SK-N-SH (cell line): ENCODE measurements around the gene SERPINA12.

Experiments
- CHD2 ChIP-seq: fragments of 150-350 bp; IDR thresholded peaks from 2 replicates; pipeline ENCODE4 v1.6.1; 2018; ENCODE audit warnings: low read length; ENCODE audit not compliant: partially characterized antibody
- NFIC ChIP-seq: IDR thresholded peaks from 2 replicates; pipeline ENCODE4 v1.4.0; 2012; ENCODE audit warnings: borderline replicate concordance
- POLR2AphosphoS5 ChIP-seq: IDR thresholded peaks from 2 replicates; pipeline ENCODE4 v1.6.1; 2012; ENCODE audit warnings: low read depth, low read length
- RFX5 ChIP-seq: IDR thresholded peaks from 2 replicates; pipeline ENCODE4 v1.6.1; 2012; ENCODE audit warnings: mild to moderate bottlenecking, improper control_type of control experiment, low read length
- TF ChIP-seq, protein P1 (sequence below): fragments of 200-600 bp; sonication (generic); IDR thresholded peaks from 2 replicates; pipeline ENCODE4 v1.6.1; 2017; ENCODE audit warnings: antibody characterized with exemption, mild to moderate bottlenecking, moderate library complexity
- TF ChIP-seq, protein P2 (sequence below): IDR thresholded peaks from 2 replicates; pipeline ENCODE4 v1.4.0; 2012; ENCODE audit warnings: low read depth
- TF ChIP-seq, protein P3 (sequence below): IDR thresholded peaks from 2 replicates; pipeline ENCODE4 v1.6.1; 2012; ENCODE audit warnings: mild to moderate bottlenecking, low read depth, low read length, moderate library complexity
- TF ChIP-seq, protein P4 (sequence below): fragments of 150-350 bp; IDR thresholded peaks from 2 replicates; pipeline ENCODE4 v1.6.1; 2017; ENCODE audit warnings: antibody characterized with exemption, low read length, low read depth, borderline replicate concordance
- TF ChIP-seq, protein P5 (sequence below): fragments of 150-350 bp; IDR thresholded peaks from 2 replicates; pipeline ENCODE4 v1.6.1; 2016; ENCODE audit warnings: mild to moderate bottlenecking, low read depth, low read length
- TF ChIP-seq, protein P6 (sequence below): IDR thresholded peaks from 2 replicates; pipeline ENCODE4 v1.4.0; 2012; ENCODE audit warnings: low read depth, borderline replicate concordance

DNA sequence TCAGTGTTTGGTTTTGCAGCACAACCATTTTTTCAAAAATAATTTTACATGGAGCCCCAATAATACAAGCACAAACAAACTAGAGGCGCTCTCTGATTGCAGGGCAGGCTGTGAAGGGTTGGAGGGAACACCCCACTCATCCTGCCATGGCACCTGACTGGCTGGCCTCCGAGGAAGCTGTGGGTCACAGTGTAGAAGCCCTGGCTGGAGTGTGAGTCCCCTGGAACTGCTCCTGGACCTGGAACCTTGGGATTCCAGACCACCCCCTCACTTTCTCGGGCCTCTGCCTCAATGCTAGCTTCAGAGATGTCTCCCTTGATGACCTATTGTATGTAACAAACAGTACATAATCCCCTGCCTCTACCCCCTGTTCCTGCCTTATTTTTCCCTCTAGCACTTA is 14.8 kb upstream of the SERPINA12 start:
- TF ChIP-seq, protein P1, sequence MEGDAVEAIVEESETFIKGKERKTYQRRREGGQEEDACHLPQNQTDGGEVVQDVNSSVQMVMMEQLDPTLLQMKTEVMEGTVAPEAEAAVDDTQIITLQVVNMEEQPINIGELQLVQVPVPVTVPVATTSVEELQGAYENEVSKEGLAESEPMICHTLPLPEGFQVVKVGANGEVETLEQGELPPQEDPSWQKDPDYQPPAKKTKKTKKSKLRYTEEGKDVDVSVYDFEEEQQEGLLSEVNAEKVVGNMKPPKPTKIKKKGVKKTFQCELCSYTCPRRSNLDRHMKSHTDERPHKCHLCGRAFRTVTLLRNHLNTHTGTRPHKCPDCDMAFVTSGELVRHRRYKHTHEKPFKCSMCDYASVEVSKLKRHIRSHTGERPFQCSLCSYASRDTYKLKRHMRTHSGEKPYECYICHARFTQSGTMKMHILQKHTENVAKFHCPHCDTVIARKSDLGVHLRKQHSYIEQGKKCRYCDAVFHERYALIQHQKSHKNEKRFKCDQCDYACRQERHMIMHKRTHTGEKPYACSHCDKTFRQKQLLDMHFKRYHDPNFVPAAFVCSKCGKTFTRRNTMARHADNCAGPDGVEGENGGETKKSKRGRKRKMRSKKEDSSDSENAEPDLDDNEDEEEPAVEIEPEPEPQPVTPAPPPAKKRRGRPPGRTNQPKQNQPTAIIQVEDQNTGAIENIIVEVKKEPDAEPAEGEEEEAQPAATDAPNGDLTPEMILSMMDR: no peak
- TF ChIP-seq, protein P2, sequence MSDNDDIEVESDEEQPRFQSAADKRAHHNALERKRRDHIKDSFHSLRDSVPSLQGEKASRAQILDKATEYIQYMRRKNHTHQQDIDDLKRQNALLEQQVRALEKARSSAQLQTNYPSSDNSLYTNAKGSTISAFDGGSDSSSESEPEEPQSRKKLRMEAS: no peak
- TF ChIP-seq POLR2AphosphoS5: no peak
- TF ChIP-seq, protein P3, sequence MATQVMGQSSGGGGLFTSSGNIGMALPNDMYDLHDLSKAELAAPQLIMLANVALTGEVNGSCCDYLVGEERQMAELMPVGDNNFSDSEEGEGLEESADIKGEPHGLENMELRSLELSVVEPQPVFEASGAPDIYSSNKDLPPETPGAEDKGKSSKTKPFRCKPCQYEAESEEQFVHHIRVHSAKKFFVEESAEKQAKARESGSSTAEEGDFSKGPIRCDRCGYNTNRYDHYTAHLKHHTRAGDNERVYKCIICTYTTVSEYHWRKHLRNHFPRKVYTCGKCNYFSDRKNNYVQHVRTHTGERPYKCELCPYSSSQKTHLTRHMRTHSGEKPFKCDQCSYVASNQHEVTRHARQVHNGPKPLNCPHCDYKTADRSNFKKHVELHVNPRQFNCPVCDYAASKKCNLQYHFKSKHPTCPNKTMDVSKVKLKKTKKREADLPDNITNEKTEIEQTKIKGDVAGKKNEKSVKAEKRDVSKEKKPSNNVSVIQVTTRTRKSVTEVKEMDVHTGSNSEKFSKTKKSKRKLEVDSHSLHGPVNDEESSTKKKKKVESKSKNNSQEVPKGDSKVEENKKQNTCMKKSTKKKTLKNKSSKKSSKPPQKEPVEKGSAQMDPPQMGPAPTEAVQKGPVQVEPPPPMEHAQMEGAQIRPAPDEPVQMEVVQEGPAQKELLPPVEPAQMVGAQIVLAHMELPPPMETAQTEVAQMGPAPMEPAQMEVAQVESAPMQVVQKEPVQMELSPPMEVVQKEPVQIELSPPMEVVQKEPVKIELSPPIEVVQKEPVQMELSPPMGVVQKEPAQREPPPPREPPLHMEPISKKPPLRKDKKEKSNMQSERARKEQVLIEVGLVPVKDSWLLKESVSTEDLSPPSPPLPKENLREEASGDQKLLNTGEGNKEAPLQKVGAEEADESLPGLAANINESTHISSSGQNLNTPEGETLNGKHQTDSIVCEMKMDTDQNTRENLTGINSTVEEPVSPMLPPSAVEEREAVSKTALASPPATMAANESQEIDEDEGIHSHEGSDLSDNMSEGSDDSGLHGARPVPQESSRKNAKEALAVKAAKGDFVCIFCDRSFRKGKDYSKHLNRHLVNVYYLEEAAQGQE: no peak
- TF ChIP-seq, protein P4, sequence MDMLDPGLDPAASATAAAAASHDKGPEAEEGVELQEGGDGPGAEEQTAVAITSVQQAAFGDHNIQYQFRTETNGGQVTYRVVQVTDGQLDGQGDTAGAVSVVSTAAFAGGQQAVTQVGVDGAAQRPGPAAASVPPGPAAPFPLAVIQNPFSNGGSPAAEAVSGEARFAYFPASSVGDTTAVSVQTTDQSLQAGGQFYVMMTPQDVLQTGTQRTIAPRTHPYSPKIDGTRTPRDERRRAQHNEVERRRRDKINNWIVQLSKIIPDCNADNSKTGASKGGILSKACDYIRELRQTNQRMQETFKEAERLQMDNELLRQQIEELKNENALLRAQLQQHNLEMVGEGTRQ: no peak
- no peak for TF ChIP-seq CHD2
- TF ChIP-seq, protein P5, sequence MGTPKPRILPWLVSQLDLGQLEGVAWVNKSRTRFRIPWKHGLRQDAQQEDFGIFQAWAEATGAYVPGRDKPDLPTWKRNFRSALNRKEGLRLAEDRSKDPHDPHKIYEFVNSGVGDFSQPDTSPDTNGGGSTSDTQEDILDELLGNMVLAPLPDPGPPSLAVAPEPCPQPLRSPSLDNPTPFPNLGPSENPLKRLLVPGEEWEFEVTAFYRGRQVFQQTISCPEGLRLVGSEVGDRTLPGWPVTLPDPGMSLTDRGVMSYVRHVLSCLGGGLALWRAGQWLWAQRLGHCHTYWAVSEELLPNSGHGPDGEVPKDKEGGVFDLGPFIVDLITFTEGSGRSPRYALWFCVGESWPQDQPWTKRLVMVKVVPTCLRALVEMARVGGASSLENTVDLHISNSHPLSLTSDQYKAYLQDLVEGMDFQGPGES: no peak
- TF ChIP-seq RFX5: no peak
- TF ChIP-seq NFIC: no peak
- TF ChIP-seq, protein P6, sequence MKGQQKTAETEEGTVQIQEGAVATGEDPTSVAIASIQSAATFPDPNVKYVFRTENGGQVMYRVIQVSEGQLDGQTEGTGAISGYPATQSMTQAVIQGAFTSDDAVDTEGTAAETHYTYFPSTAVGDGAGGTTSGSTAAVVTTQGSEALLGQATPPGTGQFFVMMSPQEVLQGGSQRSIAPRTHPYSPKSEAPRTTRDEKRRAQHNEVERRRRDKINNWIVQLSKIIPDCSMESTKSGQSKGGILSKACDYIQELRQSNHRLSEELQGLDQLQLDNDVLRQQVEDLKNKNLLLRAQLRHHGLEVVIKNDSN: no peak
